Measurements from ENCODE around the gene TIGD6. TPM values are rescaled to one million over a fixed set of nuclear protein-coding genes. Genes with fewer than 3 reads are reported as not detected.
A peak's percentile ranks its signal among the peaks of the same experiment; 100 is the strongest.

The TIGD6 gene
- total and polyA plus RNA-seq, 10 of the 15 experiments (the other 5 are each of a cell fraction or from before 2014, with no cell fraction given): 0.84 to 4.1 (median 2.7) TPM

- TF ChIP-seq CHD4 (IDR thresholded peaks at IDR 0.05): no peak
- TF ChIP-seq REST (IDR thresholded peaks at IDR 0.05; ENCODE audit: low read depth, low read length): no peak
- TF ChIP-seq PAX8 (IDR thresholded peaks at IDR 0.05): no peak
- TF ChIP-seq CBFB (IDR thresholded peaks at IDR 0.05; ENCODE audit: low read depth): peak; percentile 56
- TF ChIP-seq ZBED1 (IDR thresholded peaks at IDR 0.05; ENCODE audit: borderline replicate concordance): no peak
- no peak for TF ChIP-seq ZNF622 (IDR thresholded peaks at IDR 0.05)
- peak; percentile 87; the same call in 2 of the 3 replicates for TF ChIP-seq POU2F2 (IDR thresholded peaks at IDR 0.05; ENCODE audit: borderline replicate concordance, low read depth, low read length)
- peak; percentile 69; the same call in 1 of the 2 replicates for TF ChIP-seq TAF1 (IDR thresholded peaks at IDR 0.05; ENCODE audit: borderline replicate concordance, low read depth, low read length)
- peak; percentile 57 for TF ChIP-seq FOXK2 (IDR thresholded peaks at IDR 0.05)
- TF ChIP-seq PAX5 (IDR thresholded peaks at IDR 0.05; ENCODE audit: borderline replicate concordance, low read depth, low read length): peak; percentile 67
- TF ChIP-seq CREB1 (IDR thresholded peaks at IDR 0.05; ENCODE audit: low read depth): peak; percentile 75
- peak; percentile 60 for TF ChIP-seq YY1 (IDR thresholded peaks at IDR 0.05; ENCODE audit: low read depth, low read length)
- peak in 1 of 2 experiments; percentile 54; a peak in 2 of 3 replicates for TF ChIP-seq EGR1 (IDR thresholded peaks at IDR 0.05; ENCODE audit: borderline replicate concordance in 1 of 2, low read depth in 2 of 2, low read length in 2 of 2)
- peak; percentile 80 for TF ChIP-seq NFYA (IDR thresholded peaks at IDR 0.05; ENCODE audit: borderline replicate concordance, low read depth, low read length)
- TF ChIP-seq NFYB (IDR thresholded peaks at IDR 0.05; ENCODE audit: insufficient read depth, low read depth, low read length): peak; percentile 99
- TF ChIP-seq IKZF1 (conservative IDR thresholded peaks at IDR 0.05): peak; percentile 71
- TF ChIP-seq ATF3 (IDR thresholded peaks at IDR 0.05; ENCODE audit: borderline replicate concordance, extremely low read depth, low read depth, low read length): peak; percentile 54; the same call in 1 of the 2 replicates
- no peak for TF ChIP-seq CTCF (IDR thresholded peaks at IDR 0.05 in 2 of 3, conservative IDR thresholded peaks at IDR 0.05 in 1 of 3; ENCODE audit: control insufficient read depth in 2 of 3, extremely low read depth in 1 of 3, insufficient read depth in 1 of 3, low read depth in 3 of 3, low read length in 3 of 3)
- peak in 1 of 2 experiments; percentile 10; a peak in 1 of 4 replicates for TF ChIP-seq IKZF2 (IDR thresholded peaks at IDR 0.05)
- TF ChIP-seq DPF2 (IDR thresholded peaks at IDR 0.05): peak; percentile 100
- TF ChIP-seq TARDBP (IDR thresholded peaks at IDR 0.05; ENCODE audit: borderline replicate concordance): 0 out of 2 replicates have a peak, but pooled peaks have one; percentile 5
- peak; percentile 60 for TF ChIP-seq NBN (IDR thresholded peaks at IDR 0.05)
- TF ChIP-seq RUNX3 (IDR thresholded peaks at IDR 0.05; ENCODE audit: low read length): peak; percentile 36; the same call in 1 of the 2 replicates
- peak; percentile 85; the same call in 1 of the 2 replicates for TF ChIP-seq SMAD5 (IDR thresholded peaks at IDR 0.05; ENCODE audit: low read depth)
Measured at GRCh38 chr5:149960272-149961185, 39.9 kb downstream of the TIGD6 start, which contains the start of gene SLC26A2 (continued).

Data from GM12878 (cell line).